GM12874 (cell line): Measurements from ENCODE around the gene COA8.

ENCODE experiments used
- CTCF ChIP-seq: IDR thresholded peaks from 2 replicates; pipeline ENCODE4 v1.5.1; 2011; ENCODE audit warnings: low read depth, mild to moderate bottlenecking, control low read depth, low read length, moderate library complexity; ENCODE audit not compliant: insufficient read depth

Gene COA8

GRCh38 chr14:103611215-103611614, 48.5 kb downstream of the COA8 start:
- no peak for TF ChIP-seq CTCF

GRCh38 chr14:103613517-103613916, 50.8 kb downstream of the COA8 start:
- TF ChIP-seq CTCF: no peak

- TF ChIP-seq CTCF: no peak
Measured at GRCh38 chr14:103616635-103617300, 54.0 kb downstream of the COA8 start.

GRCh38 chr14:103619057-103619456, 56.3 kb downstream of the COA8 start:
- TF ChIP-seq CTCF: no peak

- TF ChIP-seq CTCF: no peak
Measured at GRCh38 chr14:103621860-103622259, 59.1 kb downstream of the COA8 start.

GRCh38 chr14:103623308-103623707, 60.5 kb downstream of the COA8 start:
- TF ChIP-seq CTCF: no peak

GRCh38 chr14:103623883-103624482, 61.2 kb downstream of the COA8 start:
- no peak for TF ChIP-seq CTCF
